Thyroid gland (tissue), 4 donors: ENCODE measurements around the gene LAMC1. TPM values are rescaled to one million over a fixed set of nuclear protein-coding genes. Genes with fewer than 3 reads are reported as not detected.
A peak's percentile ranks its signal among the peaks of the same experiment; 100 is the strongest.

Experiments used
- DNase-seq, 2 donors: peaks; one replicate each; pipeline ENCODE4 v3.0.0-alpha.2; 2019
- H3K27ac ChIP-seq, 3 donors: fragments of 200-600 bp; sonication (generic); 1 replicate in 2 of 3; 2 replicates in 1 of 3; pipeline ENCODE4 v1.5.1; 2016 to 2019; ENCODE audit warnings: mild to moderate bottlenecking in 1 of 3, moderate library complexity in 1 of 3
- H3K27me3 ChIP-seq: fragments of 200-600 bp; sonication (generic); one replicate; pipeline ENCODE4 v1.5.1; 2019
- H3K36me3 ChIP-seq, 2 donors: fragments of 200-600 bp; sonication (generic); one replicate each; pipeline ENCODE4 v1.5.1; 2016 to 2019
- H3K4me1 ChIP-seq, 2 donors: fragments of 200-600 bp; sonication (generic); one replicate each; pipeline ENCODE4 v1.5.1; 2017 to 2019
- H3K4me3 ChIP-seq, 3 donors: fragments of 200-600 bp; sonication (generic); replicated peaks in 1 of 3; 1 replicate in 2 of 3; 2 replicates in 1 of 3; pipeline ENCODE4 v1.5.1; 2016; ENCODE audit warnings: mild to moderate bottlenecking in 1 of 3
- H3K9me3 ChIP-seq: fragments of 200-600 bp; sonication (generic); one replicate; pipeline ENCODE4 v1.5.1; 2017
- CTCF ChIP-seq, 6 experiments: fragments of 200-600 bp in 3 of 6; fragments of 450-650 bp in 3 of 6; sonication (generic) in 3 of 6; IDR thresholded peaks; one replicate each; pipeline ENCODE4 v1.5.1; 2016 to 2019; ENCODE audit warnings: antibody characterized with exemption in 6 of 6, mild to moderate bottlenecking in 2 of 6, inconsistent platforms in 1 of 6, moderate library complexity in 1 of 6
- POLR2A ChIP-seq, 2 donors: fragments of 450-650 bp; IDR thresholded peaks; one replicate each; pipeline ENCODE4 v1.6.1; 2017; ENCODE audit warnings: antibody characterized with exemption in 2 of 2, mild to moderate bottlenecking in 2 of 2, moderate library complexity in 1 of 2
- WGBS, 2 donors: methylation state at CpG; one replicate each; pipeline ENCODE4 v1.1.5; 2017; 5-methylcytosine and 5-hydroxymethylcytosine counted together
- intact Hi-C: fragments of 100-400 bp; cut with DNase I; formaldehyde crosslinking; loops from one replicate; pipeline ENCODE4 v1.15.1; 2023
- total RNA-seq, 4 donors: library from RNA; depleted of rRNA; stranded (reverse); fragments of >200 nt; gene quantifications; one replicate each; pipeline ENCODE4 v1.2.3, GENCODE V29; 2016

LAMC1 gene
- total RNA-seq, 4 donors from 2014 or later: 150 to 213 (median 174) TPM

- intact Hi-C loops: no loop called here
- Histone ChIP-seq H3K36me3 (peaks cover 29 to 39% of the 10 kb centered on the region in 2 donors), H3K9me3 (no peaks in the 10 kb centered on the region), H3K4me3 (no peak overlapping the region), H3K27me3 (no peaks in the 10 kb centered on the region), H3K27ac (no peak overlapping the region), H3K4me1 (no peaks in the 10 kb centered on the region)
- TF ChIP-seq POLR2A (IDR thresholded peaks at IDR 0.05) (no peak), CTCF (IDR thresholded peaks at IDR 0.05) (no peak)
- DNase-seq: no peak
- 64 to 75% methylated on average over 4 of the region's 4 CpGs for WGBS, 2 donors
Observed at GRCh38 chr1:183116416-183116815, 93.2 kb downstream of the LAMC1 start.

- H3K27ac ChIP-seq: no peak overlapping the region
- TF ChIP-seq CTCF (IDR thresholded peaks at IDR 0.05) (no peak), POLR2A (IDR thresholded peaks at IDR 0.05) (no peak)
- H3K27me3 ChIP-seq: no peaks in the 10 kb centered on the region
- H3K36me3 ChIP-seq: peaks cover 46 to 49% of the 10 kb centered on the region in 2 donors
- WGBS, 2 donors: 77 to 93% methylated on average over 3 of the region's 3 CpGs
- no peak for DNase-seq
- H3K4me3 ChIP-seq: no peak overlapping the region
- peaks cover 9 to 25% of the 10 kb centered on the region in 2 donors for H3K4me1 ChIP-seq
- no peaks in the 10 kb centered on the region for H3K9me3 ChIP-seq
- intact Hi-C loops: no loop called here
Observed at GRCh38 chr1:183121609-183122008, 98.4 kb downstream of the LAMC1 start.

GRCh38 chr1:183124259-183124658 lies 101.0 kb downstream of the LAMC1 start:
- TF ChIP-seq CTCF (IDR thresholded peaks at IDR 0.05) (no peak), POLR2A (IDR thresholded peaks at IDR 0.05) (no peak)
- intact Hi-C loops: no loop called here
- H3K36me3 ChIP-seq: peaks cover 42 to 47% of the 10 kb centered on the region in 2 donors
- H3K4me1 ChIP-seq: peaks cover 9 to 25% of the 10 kb centered on the region in 2 donors
- no peaks in the 10 kb centered on the region for H3K27me3 ChIP-seq
- WGBS, 2 donors: 25 to 51% methylated on average over 2 of the region's 2 CpGs
- H3K9me3 ChIP-seq: no peaks in the 10 kb centered on the region
- no peak overlapping the region for H3K4me3 ChIP-seq
- H3K27ac ChIP-seq: peak overlapping the region in 1 of 3 donors; percentile 60
- peak; percentile 48 to 60 for DNase-seq

- Histone ChIP-seq H3K27me3 (no peaks in the 10 kb centered on the region), H3K27ac (peak overlapping the region; percentile 25 to 60 (median 40)), H3K4me1 (peaks cover 9 to 25% of the 10 kb centered on the region in 2 donors), H3K4me3 (no peak overlapping the region), H3K9me3 (no peaks in the 10 kb centered on the region), H3K36me3 (peaks cover 51 to 52% of the 10 kb centered on the region in 2 donors)
- WGBS, 2 donors: 54 to 57% methylated on average over 5 of the region's 5 CpGs
- no peak for TF ChIP-seq POLR2A (IDR thresholded peaks at IDR 0.05)
- no peak for TF ChIP-seq CTCF (IDR thresholded peaks at IDR 0.05)
- peak; percentile 60 to 67 for DNase-seq
- intact Hi-C loops: no loop called here
Observed at GRCh38 chr1:183125279-183125999, 102.2 kb downstream of the LAMC1 start.

GRCh38 chr1:183126000-183126366 lies 102.8 kb downstream of the LAMC1 start:
- intact Hi-C loops: no loop called here
- peak overlapping the region in 2 of 3 donors; percentile 2 to 60 for H3K27ac ChIP-seq
- no peak overlapping the region for H3K4me3 ChIP-seq
- H3K9me3 ChIP-seq: no peaks in the 10 kb centered on the region
- peaks cover 9 to 25% of the 10 kb centered on the region in 2 donors for H3K4me1 ChIP-seq
- peak; percentile 39 to 47 for DNase-seq
- H3K27me3 ChIP-seq: no peaks in the 10 kb centered on the region
- H3K36me3 ChIP-seq: peaks cover 55% of the 10 kb centered on the region in 2 donors
- 80 to 88% methylated on average over 5 of the region's 5 CpGs for WGBS, 2 donors
- TF ChIP-seq CTCF (IDR thresholded peaks at IDR 0.05) (no peak), POLR2A (IDR thresholded peaks at IDR 0.05) (no peak)
